ENCODE data around the gene IP6K1. TPM values are rescaled to one million over a fixed set of nuclear protein-coding genes. Genes with fewer than 3 reads are reported as not detected.

The IP6K1 gene
- total RNA-seq, 2 experiments from 2014 or later: 35.7 to 38.9 TPM

DNA sequence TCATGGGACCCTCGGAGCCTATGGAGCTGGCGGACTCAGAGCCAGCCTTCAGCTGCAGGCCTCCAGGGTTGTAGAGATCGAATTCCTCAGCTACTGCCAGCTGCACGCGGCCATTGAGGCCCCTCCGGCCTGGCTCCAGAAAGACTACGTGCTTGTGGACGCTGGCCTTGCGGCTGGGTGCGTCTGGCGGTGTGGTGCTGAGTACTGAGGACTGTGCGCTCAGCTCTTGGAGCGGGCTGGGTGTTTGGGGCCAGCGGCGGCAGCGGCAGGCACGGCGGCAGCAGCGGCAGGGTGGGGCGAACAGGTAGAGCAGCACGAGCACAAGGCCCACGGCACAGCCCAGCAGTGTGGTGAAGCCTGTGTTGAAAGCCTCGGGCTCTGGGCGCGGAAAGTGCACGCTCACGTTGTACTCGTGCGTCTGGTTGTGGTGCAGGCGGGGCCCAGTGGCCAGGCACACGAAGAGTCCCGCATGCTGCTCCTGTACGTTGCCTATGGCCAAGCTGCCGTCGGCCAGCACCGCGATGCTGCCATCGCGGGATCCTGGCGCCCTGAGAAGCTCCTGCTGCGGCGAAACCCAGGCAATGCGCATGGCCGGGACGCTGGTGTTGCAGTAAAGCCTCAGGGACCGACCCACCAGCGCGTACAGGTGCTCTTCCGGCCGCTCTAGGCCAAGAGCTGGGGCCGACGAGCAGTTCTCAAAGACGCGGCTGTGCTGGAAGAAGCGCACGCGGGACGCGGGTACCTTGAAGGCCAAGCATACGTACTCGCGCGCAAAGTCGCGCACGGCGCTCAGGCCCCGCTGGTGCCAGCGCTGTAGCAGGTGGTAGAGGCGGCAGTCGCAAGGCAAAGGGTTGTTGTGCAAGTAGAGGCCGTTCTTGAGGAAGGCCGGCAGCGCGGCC, 68.1 kb downstream of the IP6K1 start:
- Mint-ChIP-seq H3K9me3 (no peaks in the 10 kb centered on the region), H3K36me3 (ENCODE audit: low read depth) (peaks cover 13% of the 10 kb centered on the region), H3K27ac (peak overlapping the region; percentile 56), H3K27me3 (no peaks in the 10 kb centered on the region), H3K4me1 (peaks cover 35% of the 10 kb centered on the region), H3K4me3 (peak overlapping the region; percentile 78)
- POLR2A ChIA-PET: interaction anchor here (0.6 kb wide), 1 partner anchor 14 kb away, joined by 4 read pairs; no protein-coding TSS in a partner anchor
- CTCF ChIA-PET: interaction anchor here (0.5 to 2.7 kb wide), 10 partner anchors 10 to 508 kb away, joined by 3 to 9 read pairs (median 3); partner anchors contain the start of genes INKA1 and IP6K1
- DNase-seq: no peak

GRCh38 chr3:49717211-49717958, 69.0 kb downstream of the IP6K1 start:
- Mint-ChIP-seq H3K27me3 (no peaks in the 10 kb centered on the region), H3K36me3 (ENCODE audit: low read depth) (peaks cover 8% of the 10 kb centered on the region), H3K27ac (no peak overlapping the region), H3K4me1 (peaks cover 38% of the 10 kb centered on the region), H3K4me3 (no peak overlapping the region), H3K9me3 (no peaks in the 10 kb centered on the region)
- ChIA-PET CTCF (interaction anchor here (0.5 to 2.7 kb wide), 4 partner anchors 10 to 122 kb away, joined by 3 to 9 read pairs (median 3); no protein-coding TSS in a partner anchor), POLR2A (interaction anchor here (0.6 kb wide), 1 partner anchor 13 kb away, joined by 4 read pairs; no protein-coding TSS in a partner anchor)
- no peak for DNase-seq

- POLR2A ChIA-PET: no interaction called here
- no peak overlapping the region for H3K4me3 Mint-ChIP-seq
- CTCF ChIA-PET: interaction anchor here (0.8 kb wide), 1 partner anchor 123 kb away, joined by 3 read pairs; no protein-coding TSS in a partner anchor
- peaks cover 38% of the 10 kb centered on the region for H3K4me1 Mint-ChIP-seq
- H3K36me3 Mint-ChIP-seq (ENCODE audit: low read depth): peaks cover 9% of the 10 kb centered on the region
- no peaks in the 10 kb centered on the region for H3K27me3 Mint-ChIP-seq
- H3K9me3 Mint-ChIP-seq: no peaks in the 10 kb centered on the region
- no peak for DNase-seq
- no peak overlapping the region for H3K27ac Mint-ChIP-seq
These were observed 69.6 kb downstream of the IP6K1 start for GRCh38 chr3:49716691-49717210.

- no peaks in the 10 kb centered on the region for H3K9me3 Mint-ChIP-seq
- no peak for DNase-seq
- H3K36me3 Mint-ChIP-seq (ENCODE audit: low read depth): peaks cover 7% of the 10 kb centered on the region
- CTCF ChIA-PET: interaction anchor here (0.8 kb wide), 1 partner anchor 123 kb away, joined by 3 read pairs; no protein-coding TSS in a partner anchor
- H3K27me3 Mint-ChIP-seq: no peaks in the 10 kb centered on the region
- peaks cover 43% of the 10 kb centered on the region for H3K4me1 Mint-ChIP-seq
- POLR2A ChIA-PET: no interaction called here
- H3K27ac Mint-ChIP-seq: no peak overlapping the region
- no peak overlapping the region for H3K4me3 Mint-ChIP-seq
These were observed 70.2 kb downstream of the IP6K1 start for GRCh38 chr3:49716169-49716568.

DNA sequence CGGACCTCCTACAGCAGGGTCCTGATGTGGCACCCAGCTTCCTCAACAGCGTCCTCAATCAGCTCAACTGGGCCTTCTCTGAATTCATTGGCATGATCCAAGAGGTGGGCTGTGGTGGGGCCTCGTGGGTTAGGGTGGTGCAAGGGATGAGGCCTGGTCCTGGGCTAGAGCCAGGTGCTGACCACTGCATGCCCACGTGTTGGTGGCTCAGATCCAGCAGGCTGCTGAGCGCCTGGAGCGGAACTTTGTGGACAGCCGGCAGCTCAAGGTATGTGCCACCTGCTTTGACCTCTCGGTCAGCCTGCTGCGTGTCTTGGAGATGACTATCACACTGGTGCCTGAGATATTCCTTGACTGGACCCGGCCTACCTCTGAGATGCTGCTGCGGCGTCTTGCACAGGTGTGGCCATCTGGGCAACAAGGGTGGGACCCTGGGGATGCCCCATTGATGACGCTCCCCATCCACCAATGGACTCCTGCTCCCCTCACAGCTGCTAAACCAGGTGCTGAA, 70.7 kb downstream of the IP6K1 start:
- Mint-ChIP-seq H3K27me3 (no peaks in the 10 kb centered on the region), H3K27ac (no peak overlapping the region), H3K4me3 (no peak overlapping the region), H3K4me1 (peaks cover 39% of the 10 kb centered on the region), H3K9me3 (no peaks in the 10 kb centered on the region), H3K36me3 (ENCODE audit: low read depth) (peaks cover 5% of the 10 kb centered on the region)
- DNase-seq: no peak
- POLR2A ChIA-PET: no interaction called here
- CTCF ChIA-PET: no interaction called here

GRCh38 chr3:49714728-49715550, 71.4 kb downstream of the IP6K1 start:
- no peak for DNase-seq
- CTCF ChIA-PET: interaction anchor here (1.2 kb wide), 1 partner anchor 10 kb away, joined by 4 read pairs; no protein-coding TSS in a partner anchor
- Mint-ChIP-seq H3K4me3 (no peak overlapping the region), H3K36me3 (ENCODE audit: low read depth) (peaks cover 5% of the 10 kb centered on the region), H3K9me3 (no peaks in the 10 kb centered on the region), H3K27me3 (no peaks in the 10 kb centered on the region), H3K4me1 (peaks cover 37% of the 10 kb centered on the region), H3K27ac (no peak overlapping the region)
- POLR2A ChIA-PET: no interaction called here

GRCh38 chr3:49713336-49714105, 72.8 kb downstream of the IP6K1 start:
- Mint-ChIP-seq H3K27me3 (no peaks in the 10 kb centered on the region), H3K27ac (no peak overlapping the region), H3K36me3 (ENCODE audit: low read depth) (peaks cover 1% of the 10 kb centered on the region), H3K4me3 (no peak overlapping the region), H3K4me1 (peaks cover 24% of the 10 kb centered on the region), H3K9me3 (no peaks in the 10 kb centered on the region)
- DNase-seq: no peak
- ChIA-PET POLR2A (no interaction called here), CTCF (interaction anchor here (0.9 to 2.5 kb wide), 3 partner anchors 8 to 13 kb away, joined by 3 to 11 read pairs (median 4); no protein-coding TSS in a partner anchor)

DNA sequence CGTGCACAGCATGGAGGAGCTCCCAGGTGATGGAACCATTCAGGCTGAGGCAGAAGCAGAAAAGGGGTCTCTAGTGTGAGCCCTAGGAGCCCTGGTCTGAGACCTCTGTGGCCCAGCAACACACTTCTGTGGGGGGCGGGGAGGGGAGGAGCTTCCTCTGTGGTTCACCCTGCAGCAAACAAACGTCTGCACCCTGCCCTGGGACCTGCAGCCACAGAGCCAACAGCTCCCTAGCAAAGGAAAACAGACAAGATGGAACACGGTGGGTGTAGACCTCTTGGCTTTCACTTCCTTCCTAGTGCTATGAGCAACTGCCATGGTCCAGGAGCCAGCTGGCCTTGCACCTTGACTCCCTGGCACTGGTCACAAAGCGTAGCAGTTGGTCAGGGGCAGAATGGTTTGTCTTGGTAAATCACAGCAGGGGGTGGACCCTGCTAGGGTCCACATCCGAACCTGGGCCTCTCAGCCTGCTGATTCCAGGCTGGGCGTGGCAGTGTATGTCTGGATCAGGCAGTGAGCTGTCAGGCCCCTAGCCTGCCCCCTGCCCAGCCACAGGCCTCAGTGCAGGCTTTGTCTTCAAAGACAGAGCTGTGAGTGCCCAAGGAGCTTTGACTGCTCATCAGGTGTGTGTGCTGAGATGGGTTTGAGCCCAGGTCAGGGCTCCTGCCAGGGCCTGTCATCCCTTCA, 73.6 kb downstream of the IP6K1 start:
- CTCF ChIA-PET: interaction anchor here (0.9 to 2.5 kb wide), 3 partner anchors 8 to 12 kb away, joined by 3 to 11 read pairs (median 4); no protein-coding TSS in a partner anchor
- Mint-ChIP-seq H3K36me3 (ENCODE audit: low read depth) (peaks cover 1% of the 10 kb centered on the region), H3K27me3 (no peaks in the 10 kb centered on the region), H3K4me1 (peaks cover 23% of the 10 kb centered on the region), H3K27ac (peak overlapping the region; percentile 77), H3K9me3 (no peaks in the 10 kb centered on the region), H3K4me3 (no peak overlapping the region)
- POLR2A ChIA-PET: no interaction called here
- no peak for DNase-seq

GRCh38 chr3:49712166-49712565, 74.2 kb downstream of the IP6K1 start:
- no peaks in the 10 kb centered on the region for H3K27me3 Mint-ChIP-seq
- CTCF ChIA-PET: interaction anchor here (0.6 to 2.5 kb wide), 3 partner anchors 9 to 638 kb away, joined by 3 to 11 read pairs (median 3); no protein-coding TSS in a partner anchor
- peaks cover 23% of the 10 kb centered on the region for H3K4me1 Mint-ChIP-seq
- no peak for DNase-seq
- H3K9me3 Mint-ChIP-seq: no peaks in the 10 kb centered on the region
- POLR2A ChIA-PET: no interaction called here
- H3K4me3 Mint-ChIP-seq: no peak overlapping the region
- H3K27ac Mint-ChIP-seq: peak overlapping the region; percentile 77
- peaks cover 1% of the 10 kb centered on the region for H3K36me3 Mint-ChIP-seq (ENCODE audit: low read depth)

DNA sequence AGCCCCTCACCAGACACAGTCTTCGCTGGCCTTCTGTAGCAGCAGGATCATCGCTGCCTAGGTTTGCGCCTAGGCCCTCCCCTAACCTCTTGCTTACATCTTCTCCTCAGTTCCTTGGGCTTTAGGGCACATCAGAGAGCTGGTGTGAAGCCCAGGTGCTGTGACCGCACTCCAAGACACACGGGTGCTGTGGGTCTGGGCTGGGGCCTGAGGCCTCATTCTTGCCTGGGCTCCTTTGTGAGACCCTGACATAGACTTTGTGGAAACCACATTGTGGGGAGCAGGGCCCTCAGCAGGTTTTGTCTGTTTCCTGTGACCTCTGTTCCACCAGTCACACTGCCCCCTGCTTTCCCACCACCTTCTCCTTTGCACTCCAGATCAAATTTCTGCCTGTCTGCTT, 74.9 kb downstream of the IP6K1 start:
- no peaks in the 10 kb centered on the region for H3K27me3 Mint-ChIP-seq
- CTCF ChIA-PET: interaction anchor here (0.6 to 2.5 kb wide), 3 partner anchors 10 to 638 kb away, joined by 3 to 11 read pairs (median 4); no protein-coding TSS in a partner anchor
- POLR2A ChIA-PET: no interaction called here
- H3K9me3 Mint-ChIP-seq: no peaks in the 10 kb centered on the region
- no peak for DNase-seq
- peaks cover 23% of the 10 kb centered on the region for H3K4me1 Mint-ChIP-seq
- H3K36me3 Mint-ChIP-seq (ENCODE audit: low read depth): peaks cover 1% of the 10 kb centered on the region
- H3K4me3 Mint-ChIP-seq: no peak overlapping the region
- peak overlapping the region; percentile 47 for H3K27ac Mint-ChIP-seq

- ChIA-PET POLR2A (no interaction called here), CTCF (no interaction called here)
- peaks cover 1% of the 10 kb centered on the region for H3K36me3 Mint-ChIP-seq (ENCODE audit: low read depth)
These were observed 76.5 kb downstream of the IP6K1 start for GRCh38 chr3:49709852-49710251.

More at GRCh38 chr3:49709852-49710251, 76.5 kb downstream of the IP6K1 start:
- no peak for DNase-seq
- Mint-ChIP-seq H3K27ac (no peak overlapping the region), H3K9me3 (no peaks in the 10 kb centered on the region), H3K4me1 (peaks cover 23% of the 10 kb centered on the region), H3K27me3 (no peaks in the 10 kb centered on the region), H3K4me3 (no peak overlapping the region)

All from activated CD4-positive, alpha-beta T cell treated with anti-CD3 and anti-CD28 coated beads, Interleukin-2, amount 10 ng/mL, durations not matched to agents 7 days and 5 days (primary cell).